ENCODE measurements around the gene HOXA10. TPM values are rescaled to one million over a fixed set of nuclear protein-coding genes. Genes with fewer than 3 reads are reported as not detected.
A peak's percentile ranks its signal among the peaks of the same experiment; 100 is the strongest.

The HOXA10 gene
- total RNA-seq, 1 experiment from 2014 or later = 19.6 TPM

- intact Hi-C loops (cut with micrococcal nuclease) = loop anchor here (2.0 to 10.0 kb wide), 5 partner anchors 407 to 1427 kb away; partner anchors contain the start of gene TAX1BP1
- no peak for DNase-seq (ENCODE audit: low read depth, low spot score)
- no peaks in the 10 kb centered on the region for H3K9me3 ChIP-seq (ENCODE audit: control insufficient read depth in 1 of 2, insufficient read depth in 1 of 2, low read depth in 1 of 2, low read length in 2 of 2)
- no peak for ATAC-seq
- H3K27me3 ChIP-seq (ENCODE audit: insufficient read depth, low read length) = no peaks in the 10 kb centered on the region
- no peak overlapping the region for H3K27ac ChIP-seq (ENCODE audit: low read depth, low read length)
- H3K36me3 ChIP-seq (ENCODE audit: control insufficient read depth in 1 of 2, insufficient read depth in 2 of 2, low read length in 2 of 2) = no peaks in the 10 kb centered on the region
- no peaks in the 10 kb centered on the region for H4K20me1 ChIP-seq (ENCODE audit: insufficient read depth)
- H3K4me1 ChIP-seq (ENCODE audit: control insufficient read depth in 1 of 2, insufficient read depth in 2 of 2, low read length in 2 of 2) = peaks cover 0 to 24% of the 10 kb centered on the region in 2 experiments; a peak in 3 of 4 replicates
- BruUV-seq (replicated peaks) = TSS peak; percentile 41
- no peak for TF ChIP-seq CBX3 (IDR thresholded peaks at IDR 0.05; ENCODE audit: low read depth)
- TF ChIP-seq SIN3A (IDR thresholded peaks at IDR 0.05; ENCODE audit: low read depth) = no peak
- TF ChIP-seq TCF7L2 (IDR thresholded peaks at IDR 0.05; ENCODE audit: borderline replicate concordance, extremely low read depth, insufficient read depth, insufficient read length) = no peak
- TF ChIP-seq CTCF (IDR thresholded peaks at IDR 0.05 in 2 of 3, conservative IDR thresholded peaks at IDR 0.05 in 1 of 3; ENCODE audit: borderline replicate concordance in 1 of 3, insufficient read depth in 1 of 3, low read depth in 2 of 3, low read length in 2 of 3) = no peak
- TF ChIP-seq EZH2 (IDR thresholded peaks at IDR 0.05) = no peak
- no peak for TF ChIP-seq POLR2AphosphoS5 (IDR thresholded peaks at IDR 0.05; ENCODE audit: low read depth, low read length)
- no peak for TF ChIP-seq MAX (IDR thresholded peaks at IDR 0.05)
- no peak for TF ChIP-seq SRF (IDR thresholded peaks at IDR 0.05; ENCODE audit: low read depth)
- TF ChIP-seq REST (IDR thresholded peaks at IDR 0.05; ENCODE audit: low read depth) = no peak
- TF ChIP-seq POLR2A (IDR thresholded peaks at IDR 0.05; ENCODE audit: borderline replicate concordance, extremely low read depth, insufficient read depth, insufficient read length) = no peak
- no peak for TF ChIP-seq ZBTB33 (IDR thresholded peaks at IDR 0.05; ENCODE audit: extremely low read depth, insufficient replicate concordance, low read length)
- no peak for TF ChIP-seq ZNF274 (IDR thresholded peaks at IDR 0.05; ENCODE audit: low read depth, low read length)
- TF ChIP-seq SP1 (IDR thresholded peaks at IDR 0.05; ENCODE audit: low read depth) = no peak
- TF ChIP-seq JUND (IDR thresholded peaks at IDR 0.05) = no peak
- no peak for TF ChIP-seq EZH2phosphoT487 (IDR thresholded peaks at IDR 0.05; ENCODE audit: borderline replicate concordance)
- TF ChIP-seq RAD21 (IDR thresholded peaks at IDR 0.05; ENCODE audit: low read depth) = no peak
- no peak for TF ChIP-seq YY1 (IDR thresholded peaks at IDR 0.05; ENCODE audit: extremely low read depth, insufficient replicate concordance, low read depth, low read length)
- CTCF ChIA-PET = interaction anchor here (1.0 to 2.6 kb wide), 3 partner anchors 18 to 822 kb away, joined by 3 to 11 read pairs (median 3); no protein-coding TSS in a partner anchor
- H3K9ac ChIP-seq (ENCODE audit: low read length) = no peak overlapping the region
- RAD21 ChIA-PET (ENCODE audit: low non-redundant PET in 1 of 2, low total read pairs in 2 of 2, uncharacterized antibody in 2 of 2, unreplicated experiment in 2 of 2) = no interaction called here
- H3K4me2 ChIP-seq (ENCODE audit: low read length) = no peak overlapping the region
- no peak overlapping the region for H3K4me3 ChIP-seq (replicated peaks in 1 of 2; ENCODE audit: low read depth in 1 of 2, low read length in 2 of 2)
- H2AFZ ChIP-seq (ENCODE audit: low read depth, low read length, poor library complexity, severe bottlenecking) = no peak overlapping the region
- no peaks in the 10 kb centered on the region for H3K9me2 ChIP-seq (ENCODE audit: insufficient read depth)
- POLR2A ChIA-PET = no interaction called here
- H3K79me2 ChIP-seq (ENCODE audit: insufficient read depth, low read length) = no peaks in the 10 kb centered on the region
Observed at GRCh38 chr7:27197137-27198042, 23.3 kb upstream of the HOXA10 start.
